Tibial nerve (tissue), 3 donors: Measurements from ENCODE around the gene PLCB3.

Experiments
- CTCF ChIP-seq, 5 experiments: fragments of 200-600 bp in 3 of 5; fragments of 450-650 bp in 2 of 5; sonication (generic) in 3 of 5; IDR thresholded peaks; one replicate each; pipeline ENCODE4 v1.5.1; 2016 to 2019; ENCODE audit warnings: antibody characterized with exemption in 5 of 5, mild to moderate bottlenecking in 3 of 5, moderate library complexity in 2 of 5
- POLR2A ChIP-seq, 2 donors: fragments of 450-650 bp; IDR thresholded peaks; one replicate each; pipeline ENCODE4 v1.6.1; 2017; ENCODE audit warnings: antibody characterized with exemption in 2 of 2, mild to moderate bottlenecking in 2 of 2, moderate library complexity in 2 of 2

- no peak for TF ChIP-seq CTCF (IDR thresholded peaks at IDR 0.05)
- no peak for TF ChIP-seq POLR2A (IDR thresholded peaks at IDR 0.05)
Observed at GRCh38 chr11:64249038-64249437, 2.3 kb upstream of the PLCB3 start.
